ENCODE measurements around the gene TTC28.

The TTC28 gene

DNA sequence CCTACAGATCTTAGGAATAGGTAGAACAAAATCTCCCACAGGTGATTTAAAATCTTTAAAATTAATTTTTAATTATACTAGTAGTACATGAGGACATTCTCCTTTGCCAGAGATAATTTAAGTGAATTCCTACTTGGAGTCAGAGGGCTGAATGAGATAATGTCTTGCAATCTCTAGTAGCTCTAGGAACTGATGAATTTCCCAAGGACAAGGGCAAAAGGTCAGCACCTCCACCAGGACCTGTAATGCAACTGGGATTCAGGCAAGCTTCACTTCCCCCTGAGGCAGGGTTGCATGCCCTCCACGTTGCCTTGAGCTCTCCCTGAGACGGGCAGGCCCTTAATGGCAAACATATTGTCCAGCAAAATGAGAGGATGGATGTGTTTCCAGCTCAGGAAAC lies 430.2 kb downstream of the TTC28 start:
- H3K4me3 ChIP-seq (ENCODE audit: low read depth, low read length) = no peak overlapping the region
- TF ChIP-seq CTCF (IDR thresholded peaks at IDR 0.05; ENCODE audit: control insufficient read depth, extremely low read depth, insufficient read depth) = no peak
- DNase-seq (ENCODE audit: low read depth) = no peak

GRCh38 chr22:28247667-28248363 lies 431.8 kb downstream of the TTC28 start:
- H3K4me3 ChIP-seq (ENCODE audit: low read depth, low read length) = no peak overlapping the region
- no peak for TF ChIP-seq CTCF (IDR thresholded peaks at IDR 0.05; ENCODE audit: control insufficient read depth, extremely low read depth, insufficient read depth)
- no peak for DNase-seq (ENCODE audit: low read depth)

- no peak overlapping the region for H3K4me3 ChIP-seq (ENCODE audit: low read depth, low read length)
- no peak for DNase-seq (ENCODE audit: low read depth)
- TF ChIP-seq CTCF (IDR thresholded peaks at IDR 0.05; ENCODE audit: control insufficient read depth, extremely low read depth, insufficient read depth) = no peak
Measured at GRCh38 chr22:28247136-28247535, 432.5 kb downstream of the TTC28 start.

DNA sequence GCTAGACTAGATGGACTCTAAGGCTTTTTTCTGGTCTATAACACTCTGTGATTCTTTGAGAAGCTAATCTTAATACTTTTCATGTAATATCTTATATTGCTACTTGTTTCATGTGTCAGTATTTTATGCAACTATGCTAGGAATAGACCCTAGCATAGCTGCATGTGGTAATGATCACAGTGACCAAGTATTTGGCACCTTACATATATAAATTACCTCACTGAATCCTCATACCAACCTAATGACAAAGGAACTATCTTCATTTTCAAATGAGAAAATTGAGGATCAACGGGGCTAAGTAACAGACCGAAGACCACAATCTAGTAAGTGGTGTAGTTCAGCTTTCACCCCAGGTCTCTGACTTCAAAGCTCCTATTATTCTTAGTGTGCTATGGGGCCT lies 433.2 kb downstream of the TTC28 start:
- H3K4me3 ChIP-seq (ENCODE audit: low read depth, low read length) = no peak overlapping the region
- no peak for DNase-seq (ENCODE audit: low read depth)
- TF ChIP-seq CTCF (IDR thresholded peaks at IDR 0.05; ENCODE audit: control insufficient read depth, extremely low read depth, insufficient read depth) = no peak

DNA sequence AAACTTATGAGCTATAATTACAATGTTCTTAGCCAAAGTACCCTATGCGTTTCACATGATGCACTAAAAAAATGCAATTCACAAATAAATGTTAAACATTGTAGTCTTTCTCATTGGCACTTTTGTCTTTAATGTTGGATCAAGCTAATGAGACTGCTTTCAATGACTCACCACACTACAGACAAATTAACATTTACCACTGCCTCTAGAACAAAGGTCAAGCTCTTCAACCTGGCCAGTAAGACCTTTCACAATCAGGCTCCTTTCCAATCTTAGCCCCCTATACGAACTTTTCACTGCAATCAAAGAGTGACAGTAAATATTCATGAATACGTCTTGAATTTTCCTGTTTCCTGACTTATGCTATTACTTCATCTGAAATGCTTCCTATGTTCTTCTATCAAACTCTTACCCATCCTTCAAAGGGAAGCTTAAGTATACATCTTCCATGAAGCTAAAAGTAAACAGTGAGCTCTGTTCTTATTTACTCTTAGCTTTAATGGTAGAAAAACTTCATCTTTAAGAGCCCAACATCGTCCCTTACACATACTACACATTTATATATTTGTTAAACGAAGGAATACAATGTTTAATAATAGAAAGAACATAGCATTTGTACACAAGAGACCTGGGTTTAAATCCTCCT lies 433.9 kb downstream of the TTC28 start:
- no peak for TF ChIP-seq CTCF (IDR thresholded peaks at IDR 0.05; ENCODE audit: control insufficient read depth, extremely low read depth, insufficient read depth)
- no peak for DNase-seq (ENCODE audit: low read depth)

DNA sequence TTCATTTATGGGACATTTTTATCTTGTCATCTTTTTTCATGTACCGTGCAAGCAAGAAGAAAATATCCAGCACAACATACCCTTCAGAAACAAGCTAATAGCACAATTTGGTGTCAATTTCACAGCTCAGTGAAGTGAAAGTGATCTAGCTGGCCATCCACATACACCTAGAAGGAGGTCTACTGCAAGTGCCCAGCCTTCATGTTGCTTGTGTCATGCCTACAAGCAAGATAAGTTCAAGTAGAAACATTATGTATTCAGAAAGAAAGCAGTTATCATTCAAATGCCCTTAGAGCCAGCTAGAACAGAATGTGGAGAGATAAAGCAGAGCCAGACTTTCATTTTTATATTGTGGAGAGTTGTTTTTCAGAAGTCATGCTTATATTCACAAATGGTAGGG lies 434.9 kb downstream of the TTC28 start:
- no peak for DNase-seq (ENCODE audit: low read depth)
- H3K4me3 ChIP-seq (ENCODE audit: low read depth, low read length) = no peak overlapping the region
- no peak for TF ChIP-seq CTCF (IDR thresholded peaks at IDR 0.05; ENCODE audit: control insufficient read depth, extremely low read depth, insufficient read depth)

More for the DNA sequence above, 433.9 kb downstream of the TTC28 start:
- H3K4me3 ChIP-seq (ENCODE audit: low read depth, low read length) = no peak overlapping the region

DNA sequence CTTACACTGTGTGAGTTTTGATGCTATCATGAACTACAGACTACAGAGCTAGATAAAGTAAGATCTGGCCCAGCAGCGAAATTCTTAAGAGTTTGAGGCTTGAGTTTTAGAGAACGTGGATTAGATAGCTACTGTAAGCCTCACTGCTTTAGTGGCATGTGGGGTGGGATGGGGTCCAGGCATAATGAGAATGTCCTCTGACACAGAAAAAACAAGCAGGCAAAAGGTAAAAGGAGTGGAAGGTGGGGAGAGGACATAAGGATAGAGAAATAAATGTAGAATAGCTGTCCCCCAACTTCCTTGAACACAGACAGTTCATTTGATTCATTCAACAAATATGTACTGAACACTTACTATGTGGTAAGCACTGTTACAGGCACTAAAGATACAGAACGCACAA lies 436.1 kb downstream of the TTC28 start:
- DNase-seq (ENCODE audit: low read depth) = no peak
- no peak overlapping the region for H3K4me3 ChIP-seq (ENCODE audit: low read depth, low read length)
- TF ChIP-seq CTCF (IDR thresholded peaks at IDR 0.05; ENCODE audit: control insufficient read depth, extremely low read depth, insufficient read depth) = no peak

All from LNCaP clone FGC (cell line).